ENCODE results near the gene FAM83B.
"Not testable (repeated sequence)": the region's sequence is repeated elsewhere in the genome, so short reads cannot be mapped to it uniquely, and the experiment has no call there.

Gene FAM83B

DNA sequence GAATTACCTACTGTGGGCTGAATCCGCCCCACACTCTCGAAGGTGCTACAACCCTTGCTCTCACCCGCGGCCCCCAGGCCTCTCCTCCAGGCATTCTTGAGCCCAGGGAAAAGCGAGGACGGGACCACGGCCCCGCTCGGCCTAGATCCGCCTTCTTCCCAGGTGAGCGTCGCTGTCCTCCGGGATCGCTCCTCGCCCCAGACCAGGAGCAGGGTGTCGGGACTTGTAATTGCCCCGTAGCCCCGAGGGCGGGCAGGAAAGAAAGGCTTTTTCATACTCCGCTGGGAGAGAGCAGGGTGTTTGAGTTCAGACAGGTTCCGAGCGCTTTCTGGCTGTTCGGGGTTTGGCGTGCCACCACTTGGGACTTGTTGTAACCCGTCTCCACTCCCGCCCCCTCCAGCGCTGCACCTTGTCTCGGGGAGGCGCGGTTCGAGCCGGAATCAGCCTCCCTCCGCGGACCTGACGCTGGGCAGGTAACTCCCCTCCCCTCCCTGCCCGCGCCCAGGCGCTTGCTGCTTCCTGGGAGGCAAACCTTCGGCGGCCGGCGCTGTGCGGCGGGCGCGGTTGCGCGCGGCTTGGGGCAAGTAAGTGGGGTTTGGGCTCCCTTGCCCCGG lies at the start of gene FAM83B:
TSS of gene FAM83B (plus strand) at position 529 of the 614 bp plus-strand sequence. CDS start 23,476 bp downstream, outside the sequence.
- TF ChIP-seq, protein P1, sequence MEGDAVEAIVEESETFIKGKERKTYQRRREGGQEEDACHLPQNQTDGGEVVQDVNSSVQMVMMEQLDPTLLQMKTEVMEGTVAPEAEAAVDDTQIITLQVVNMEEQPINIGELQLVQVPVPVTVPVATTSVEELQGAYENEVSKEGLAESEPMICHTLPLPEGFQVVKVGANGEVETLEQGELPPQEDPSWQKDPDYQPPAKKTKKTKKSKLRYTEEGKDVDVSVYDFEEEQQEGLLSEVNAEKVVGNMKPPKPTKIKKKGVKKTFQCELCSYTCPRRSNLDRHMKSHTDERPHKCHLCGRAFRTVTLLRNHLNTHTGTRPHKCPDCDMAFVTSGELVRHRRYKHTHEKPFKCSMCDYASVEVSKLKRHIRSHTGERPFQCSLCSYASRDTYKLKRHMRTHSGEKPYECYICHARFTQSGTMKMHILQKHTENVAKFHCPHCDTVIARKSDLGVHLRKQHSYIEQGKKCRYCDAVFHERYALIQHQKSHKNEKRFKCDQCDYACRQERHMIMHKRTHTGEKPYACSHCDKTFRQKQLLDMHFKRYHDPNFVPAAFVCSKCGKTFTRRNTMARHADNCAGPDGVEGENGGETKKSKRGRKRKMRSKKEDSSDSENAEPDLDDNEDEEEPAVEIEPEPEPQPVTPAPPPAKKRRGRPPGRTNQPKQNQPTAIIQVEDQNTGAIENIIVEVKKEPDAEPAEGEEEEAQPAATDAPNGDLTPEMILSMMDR (IDR thresholded peaks at IDR 0.05) = no peak; the same call in 1 of the 2 replicates
- H3K27ac ChIP-seq = peak within 1 kb of the TSS; percentile 39; the same call in 1 of the 2 replicates

GRCh38 chr6:54796918-54797317 lies 49.7 kb upstream of the FAM83B start:
- H3K27ac ChIP-seq = not testable (repeated sequence)

- TF ChIP-seq, protein P1 (IDR thresholded peaks at IDR 0.05) = no peak
- TF ChIP-seq ZFX (IDR thresholded peaks at IDR 0.05; ENCODE audit: borderline replicate concordance) = no peak
- no peak overlapping the region for H3K27ac ChIP-seq
Measured at GRCh38 chr6:54800050-54800600, 46.4 kb upstream of the FAM83B start.

DNA sequence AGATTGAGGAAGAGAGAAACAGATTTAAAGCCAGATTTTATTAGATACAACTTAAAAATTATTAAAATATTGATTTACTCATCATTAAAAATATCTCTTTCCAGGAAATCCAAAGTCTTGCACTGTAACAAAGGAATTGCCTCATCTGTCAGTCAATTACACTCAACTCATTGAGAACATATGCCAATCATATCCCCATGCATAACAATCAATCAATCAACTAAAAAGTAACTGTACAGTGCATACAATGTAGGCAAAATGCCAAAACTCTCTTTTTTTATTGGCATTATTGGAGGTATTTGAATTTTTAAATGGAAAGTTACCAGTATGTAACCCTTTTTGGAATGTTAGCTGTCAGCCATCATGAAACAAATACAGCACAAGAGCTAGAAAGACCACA lies 45.3 kb upstream of the FAM83B start:
- no peak for TF ChIP-seq ZFX (IDR thresholded peaks at IDR 0.05; ENCODE audit: borderline replicate concordance)
- TF ChIP-seq, protein P1 (IDR thresholded peaks at IDR 0.05) = no peak
- no peak overlapping the region for H3K27ac ChIP-seq

GRCh38 chr6:54801669-54802068 lies 44.9 kb upstream of the FAM83B start:
- TF ChIP-seq ZFX (IDR thresholded peaks at IDR 0.05; ENCODE audit: borderline replicate concordance) = no peak
- TF ChIP-seq, protein P1 (IDR thresholded peaks at IDR 0.05) = no peak
- no peak overlapping the region for H3K27ac ChIP-seq

- no peak overlapping the region for H3K27ac ChIP-seq
- TF ChIP-seq, protein P1 (IDR thresholded peaks at IDR 0.05) = no peak
- no peak for TF ChIP-seq ZFX (IDR thresholded peaks at IDR 0.05; ENCODE audit: borderline replicate concordance)
Measured at GRCh38 chr6:54802775-54803634, 43.6 kb upstream of the FAM83B start.

GRCh38 chr6:54805077-54805476 lies 41.5 kb upstream of the FAM83B start:
- no peak for TF ChIP-seq ZFX (IDR thresholded peaks at IDR 0.05; ENCODE audit: borderline replicate concordance)
- TF ChIP-seq, protein P1 (IDR thresholded peaks at IDR 0.05) = no peak
- H3K27ac ChIP-seq = no peak overlapping the region

All from 22Rv1 (cell line).